ENCODE measurements around the gene USP17L20. TPM values are rescaled to one million over a fixed set of nuclear protein-coding genes. Genes with fewer than 3 reads are reported as not detected.
"Not testable (repeated sequence)": the region's sequence is repeated elsewhere in the genome, so short reads cannot be mapped to it uniquely, and the experiment has no call there.

Gene USP17L20
- total and polyA plus RNA-seq, 2 of the 13 experiments (the other 11 are each of a cell fraction or from before 2014, with no cell fraction given): not detected

GRCh38 chr4:9262572-9262971 lies 4.6 kb downstream of the USP17L20 start, which contains the start of gene USP17L21:
Gene USP17L21 (plus strand): TSS chr4:9262872. CDS start chr4:9262872, 0 bp downstream.
- in situ Hi-C loops (cut with HindIII; ENCODE audit: extremely low pct_ligation_motif_present, low pct_unique_long_range_greater_than_20kb); FAIRE-seq: not testable (repeated sequence)

GRCh38 chr4:9267319-9267718 lies 9.4 kb downstream of the USP17L20 start, which contains the start of gene USP17L22:
Gene USP17L22 (plus strand): TSS chr4:9267619. CDS start chr4:9267619, 0 bp downstream.
- H3K9me3 ChIP-seq (ENCODE audit: low read length); in situ Hi-C loops (cut with HindIII; ENCODE audit: extremely low pct_ligation_motif_present, low pct_unique_long_range_greater_than_20kb); H3K9ac ChIP-seq (ENCODE audit: insufficient read depth, low read depth, low read length); H3K27me3 ChIP-seq (ENCODE audit: control insufficient read depth in 1 of 2, insufficient read depth in 2 of 2, low read length in 2 of 2); H3K27ac ChIP-seq (ENCODE audit: extremely low read length, insufficient read depth, low read length); FAIRE-seq; H3K79me2 ChIP-seq (ENCODE audit: insufficient read depth, low read length); POLR2A ChIA-PET; H4K20me1 ChIP-seq (ENCODE audit: insufficient read depth, low read length); BruUV-seq (replicated peaks); DNase-seq (ENCODE audit: low spot score); ATAC-seq; H3K4me1 ChIP-seq (ENCODE audit: insufficient read depth, low read length); H3K4me3 ChIP-seq (replicated peaks in 1 of 3; ENCODE audit: insufficient read depth in 1 of 3, low read depth in 2 of 3, low read length in 3 of 3); H3K36me3 ChIP-seq (replicated peaks in 1 of 2; ENCODE audit: control insufficient read depth in 1 of 2, insufficient read depth in 2 of 2, low read length in 2 of 2); CTCF ChIA-PET (ENCODE audit: low intra/inter-chr PET ratio, low total read pairs); H3K4me2 ChIP-seq (ENCODE audit: low read depth, low read length); H2AFZ ChIP-seq (ENCODE audit: low read length); intact Hi-C loops (cut with micrococcal nuclease; ENCODE audit: unreplicated experiment): not testable (repeated sequence)
- no CpG with 5 or more reads among the region's 15 CpGs for WGBS (ENCODE audit: low lambda C conversion rate)

More at GRCh38 chr4:9262572-9262971, 4.6 kb downstream of the USP17L20 start, which contains the start of gene USP17L21:
- H2AFZ ChIP-seq (ENCODE audit: low read length); DNase-seq (ENCODE audit: low spot score); CTCF ChIA-PET (ENCODE audit: low intra/inter-chr PET ratio, low total read pairs); H3K36me3 ChIP-seq (replicated peaks in 1 of 2; ENCODE audit: control insufficient read depth in 1 of 2, insufficient read depth in 2 of 2, low read length in 2 of 2); H3K27me3 ChIP-seq (ENCODE audit: control insufficient read depth in 1 of 2, insufficient read depth in 2 of 2, low read length in 2 of 2); BruUV-seq (replicated peaks); H3K27ac ChIP-seq (ENCODE audit: extremely low read length, insufficient read depth, low read length); H4K20me1 ChIP-seq (ENCODE audit: insufficient read depth, low read length); POLR2A ChIA-PET; H3K9ac ChIP-seq (ENCODE audit: insufficient read depth, low read depth, low read length); H3K9me3 ChIP-seq (ENCODE audit: low read length); H3K4me3 ChIP-seq (replicated peaks in 1 of 3; ENCODE audit: insufficient read depth in 1 of 3, low read depth in 2 of 3, low read length in 3 of 3); intact Hi-C loops (cut with micrococcal nuclease; ENCODE audit: unreplicated experiment); H3K4me2 ChIP-seq (ENCODE audit: low read depth, low read length); ATAC-seq; H3K4me1 ChIP-seq (ENCODE audit: insufficient read depth, low read length); H3K79me2 ChIP-seq (ENCODE audit: insufficient read depth, low read length): not testable (repeated sequence)
- no CpG with 5 or more reads among the region's 13 CpGs for WGBS (ENCODE audit: low lambda C conversion rate)

GRCh38 chr4:9271719-9272118 lies 13.8 kb downstream of the USP17L20 start:
- WGBS (ENCODE audit: low lambda C conversion rate): 56% methylated on average over 8 of the region's 10 CpGs
- DNase-seq (ENCODE audit: low spot score); H3K4me1 ChIP-seq (ENCODE audit: insufficient read depth, low read length); H2AFZ ChIP-seq (ENCODE audit: low read length); BruUV-seq (replicated peaks); intact Hi-C loops (cut with micrococcal nuclease; ENCODE audit: unreplicated experiment); H3K4me3 ChIP-seq (replicated peaks in 1 of 3; ENCODE audit: insufficient read depth in 1 of 3, low read depth in 2 of 3, low read length in 3 of 3); H3K9me3 ChIP-seq (ENCODE audit: low read length); H3K4me2 ChIP-seq (ENCODE audit: low read depth, low read length); POLR2A ChIA-PET; CTCF ChIA-PET (ENCODE audit: low intra/inter-chr PET ratio, low total read pairs); H3K36me3 ChIP-seq (replicated peaks in 1 of 2; ENCODE audit: control insufficient read depth in 1 of 2, insufficient read depth in 2 of 2, low read length in 2 of 2); in situ Hi-C loops (cut with HindIII; ENCODE audit: extremely low pct_ligation_motif_present, low pct_unique_long_range_greater_than_20kb); ATAC-seq; H3K79me2 ChIP-seq (ENCODE audit: insufficient read depth, low read length); H3K27me3 ChIP-seq (ENCODE audit: control insufficient read depth in 1 of 2, insufficient read depth in 2 of 2, low read length in 2 of 2); H3K9ac ChIP-seq (ENCODE audit: insufficient read depth, low read depth, low read length); H4K20me1 ChIP-seq (ENCODE audit: insufficient read depth, low read length); H3K27ac ChIP-seq (ENCODE audit: extremely low read length, insufficient read depth, low read length); FAIRE-seq: not testable (repeated sequence)

Other genes with a start within 250 kb of the USP17L20 start
- not detected in 2 replicates for gene FAM90A26, start 87.7 kb upstream of the USP17L20 start, total RNA-seq (2016; rRNA removed; fragmentation: Illumina TruSeq; extraction: Trizol)
- gene FAM90A26, start 87.7 kb upstream of the USP17L20 start, polyA plus RNA-seq (2011; rRNA removed): not detected in 2 replicates
- not detected in 2 replicates for gene USP17L10, start 47.5 kb upstream of the USP17L20 start, total RNA-seq (2016; rRNA removed; fragmentation: Illumina TruSeq; extraction: Trizol)
- gene USP17L10, start 47.5 kb upstream of the USP17L20 start, polyA plus RNA-seq (2011; rRNA removed): not detected in 2 replicates
- not detected in 2 replicates for gene USP17L11, start 42.7 kb upstream of the USP17L20 start, total RNA-seq (2016; rRNA removed; fragmentation: Illumina TruSeq; extraction: Trizol)
- not detected in 2 replicates for gene USP17L11, start 42.7 kb upstream of the USP17L20 start, polyA plus RNA-seq (2011; rRNA removed)
- gene USP17L12, start 38.0 kb upstream of the USP17L20 start, total RNA-seq (2016; rRNA removed; fragmentation: Illumina TruSeq; extraction: Trizol): not detected in 2 replicates
- gene USP17L12, start 38.0 kb upstream of the USP17L20 start, polyA plus RNA-seq (2011; rRNA removed): not detected in 2 replicates
- not detected in 2 replicates for gene USP17L13, start 33.2 kb upstream of the USP17L20 start, total RNA-seq (2016; rRNA removed; fragmentation: Illumina TruSeq; extraction: Trizol)
- not detected in 2 replicates for gene USP17L13, start 33.2 kb upstream of the USP17L20 start, polyA plus RNA-seq (2011; rRNA removed)
- gene USP17L15, start 23.7 kb upstream of the USP17L20 start, total RNA-seq (2016; rRNA removed; fragmentation: Illumina TruSeq; extraction: Trizol): not detected in 2 replicates
- gene USP17L15, start 23.7 kb upstream of the USP17L20 start, polyA plus RNA-seq (2011; rRNA removed): not detected in 2 replicates
- gene USP17L17, start 14.2 kb upstream of the USP17L20 start, total RNA-seq (2016; rRNA removed; fragmentation: Illumina TruSeq; extraction: Trizol): not detected in 2 replicates
- not detected in 2 replicates for gene USP17L17, start 14.2 kb upstream of the USP17L20 start, polyA plus RNA-seq (2011; rRNA removed)
- gene USP17L18, start 9.5 kb upstream of the USP17L20 start, total RNA-seq (2016; rRNA removed; fragmentation: Illumina TruSeq; extraction: Trizol): not detected in 2 replicates
- not detected in 2 replicates for gene USP17L18, start 9.5 kb upstream of the USP17L20 start, polyA plus RNA-seq (2011; rRNA removed)
- gene USP17L19, start 4.7 kb upstream of the USP17L20 start, total RNA-seq (2016; rRNA removed; fragmentation: Illumina TruSeq; extraction: Trizol): not detected in 2 replicates
- gene USP17L19, start 4.7 kb upstream of the USP17L20 start, polyA plus RNA-seq (2011; rRNA removed): not detected in 2 replicates
- gene USP17L21, start 4.7 kb downstream of the USP17L20 start, total RNA-seq (2016; rRNA removed; fragmentation: Illumina TruSeq; extraction: Trizol): not detected in 2 replicates
- not detected in 2 replicates for gene USP17L21, start 4.7 kb downstream of the USP17L20 start, polyA plus RNA-seq (2011; rRNA removed)
- not detected in 2 replicates for gene USP17L22, start 9.5 kb downstream of the USP17L20 start, total RNA-seq (2016; rRNA removed; fragmentation: Illumina TruSeq; extraction: Trizol)
- gene USP17L22, start 9.5 kb downstream of the USP17L20 start, polyA plus RNA-seq (2011; rRNA removed): not detected in 2 replicates
- not detected in 2 replicates for gene USP17L24, start 67.0 kb downstream of the USP17L20 start, total RNA-seq (2016; rRNA removed; fragmentation: Illumina TruSeq; extraction: Trizol)
- gene USP17L24, start 67.0 kb downstream of the USP17L20 start, polyA plus RNA-seq (2011; rRNA removed): not detected in 2 replicates
- gene USP17L25, start 71.8 kb downstream of the USP17L20 start, total RNA-seq (2016; rRNA removed; fragmentation: Illumina TruSeq; extraction: Trizol): not detected in 2 replicates
- gene USP17L25, start 71.8 kb downstream of the USP17L20 start, polyA plus RNA-seq (2011; rRNA removed): not detected in 2 replicates
- gene USP17L26, start 76.5 kb downstream of the USP17L20 start, total RNA-seq (2016; rRNA removed; fragmentation: Illumina TruSeq; extraction: Trizol): not detected in 2 replicates
- gene USP17L26, start 76.5 kb downstream of the USP17L20 start, polyA plus RNA-seq (2011; rRNA removed): not detected in 2 replicates
- gene USP17L5, start 81.3 kb downstream of the USP17L20 start, total RNA-seq (2016; rRNA removed; fragmentation: Illumina TruSeq; extraction: Trizol): not detected in 2 replicates
- not detected in 2 replicates for gene USP17L5, start 81.3 kb downstream of the USP17L20 start, polyA plus RNA-seq (2011; rRNA removed)
- gene USP17L27, start 86.0 kb downstream of the USP17L20 start, total RNA-seq (2016; rRNA removed; fragmentation: Illumina TruSeq; extraction: Trizol): not detected in 2 replicates
- gene USP17L27, start 86.0 kb downstream of the USP17L20 start, polyA plus RNA-seq (2011; rRNA removed): not detected in 2 replicates
- gene USP17L28, start 90.8 kb downstream of the USP17L20 start, total RNA-seq (2016; rRNA removed; fragmentation: Illumina TruSeq; extraction: Trizol): not detected in 2 replicates
- not detected in 2 replicates for gene USP17L28, start 90.8 kb downstream of the USP17L20 start, polyA plus RNA-seq (2011; rRNA removed)
- gene USP17L29, start 95.5 kb downstream of the USP17L20 start, total RNA-seq (2016; rRNA removed; fragmentation: Illumina TruSeq; extraction: Trizol): not detected in 2 replicates
- gene USP17L29, start 95.5 kb downstream of the USP17L20 start, polyA plus RNA-seq (2011; rRNA removed): not detected in 2 replicates
- not detected in 2 replicates for gene USP17L30, start 105.0 kb downstream of the USP17L20 start, total RNA-seq (2016; rRNA removed; fragmentation: Illumina TruSeq; extraction: Trizol)
- not detected in 2 replicates for gene USP17L30, start 105.0 kb downstream of the USP17L20 start, polyA plus RNA-seq (2011; rRNA removed)
- gene DEFB131A, start 186.3 kb downstream of the USP17L20 start, total RNA-seq (2016; rRNA removed; fragmentation: Illumina TruSeq; extraction: Trizol): not detected in 2 replicates
- not detected in 2 replicates for gene DEFB131A, start 186.3 kb downstream of the USP17L20 start, polyA plus RNA-seq (2011; rRNA removed)